D721Med (cell line): ENCODE results near the gene SLC12A2.

Source experiments
- DNase-seq: peaks from one replicate; pipeline ENCODE4 v3.0.0; 2011; ENCODE audit warnings: low spot score; ENCODE audit not compliant: insufficient read length
- FAIRE-seq: peaks from 2 replicates; lab custom pipeline; 2011; peaks lifted over from hg19 to GRCh38; lab: Jason Lieb, UNC
- CTCF ChIP-seq: IDR thresholded peaks from 2 replicates; pipeline ENCODE4 v1.5.1; 2012; ENCODE audit warnings: mild to moderate bottlenecking, control low read depth; ENCODE audit not compliant: insufficient read depth; ENCODE audit errors: missing control alignments

The SLC12A2 gene

GRCh38 chr5:128053291-128053954 lies 30.1 kb upstream of the SLC12A2 start:
- no peak for TF ChIP-seq CTCF
- FAIRE-seq (no peak), DNase-seq (no peak)

- DNase-seq: no peak
- TF ChIP-seq CTCF: no peak
- FAIRE-seq: no peak
Measured at GRCh38 chr5:128060644-128061385, 22.8 kb upstream of the SLC12A2 start.

GRCh38 chr5:128062172-128062746 lies 21.3 kb upstream of the SLC12A2 start:
- TF ChIP-seq CTCF: no peak
- DNase-seq (no peak), FAIRE-seq (no peak)

- FAIRE-seq: no peak
- no peak for TF ChIP-seq CTCF
- no peak for DNase-seq
Measured at GRCh38 chr5:128074171-128074570, 9.4 kb upstream of the SLC12A2 start.

GRCh38 chr5:128074953-128075352 lies 8.6 kb upstream of the SLC12A2 start:
- no peak for TF ChIP-seq CTCF
- DNase-seq: no peak
- no peak for FAIRE-seq

- DNase-seq (no peak), FAIRE-seq (no peak)
- no peak for TF ChIP-seq CTCF
Measured at GRCh38 chr5:128077526-128077925, 6.0 kb upstream of the SLC12A2 start.
